Caco-2 (cell line): ENCODE data around the gene PPIE. TPM values are rescaled to one million over a fixed set of nuclear protein-coding genes. Genes with fewer than 3 reads are reported as not detected.

Experiments used
- BruUV-seq: library from RNA; stranded (reverse); fragments of 400-500 nt; replicated peaks from 2 replicates; lab custom pipeline; 2021; lab: Mats Ljungman, UMichigan
- CTCF ChIA-PET: fragments of 300-600 bp; sonication (Branson Sonifier 250); formaldehyde crosslinking; loops from one replicate; lab custom pipeline; 2022; ENCODE audit warnings: antibody characterized with exemption; lab: Charles Lee
- POLR2A ChIA-PET: fragments of 300-600 bp; sonication (Branson Sonifier 250); formaldehyde crosslinking; loops from one replicate; lab custom pipeline; 2022; ENCODE audit warnings: antibody characterized with exemption; lab: Charles Lee
- DNase-seq, 2 experiments: peaks; one replicate each; pipeline versions ENCODE4 v3.0.0 to v3.0.0-alpha.2; 2020 to 2022
- H3K27me3 ChIP-seq: replicated peaks from 2 replicates; pipeline ENCODE4 v1.6.0; 2011; ENCODE audit warnings: low read length; ENCODE audit not compliant: control insufficient read depth, insufficient read depth
- H3K36me3 ChIP-seq: 2 replicates; pipeline ENCODE4 v1.5.1; 2011; ENCODE audit warnings: low read length; ENCODE audit not compliant: control insufficient read depth, insufficient read depth
- H3K4me1 ChIP-seq: fragments of 250-450 bp; sonication (Bioruptor Pico); 2 replicates; pipeline ENCODE4 v1.5.1; 2020; ENCODE audit warnings: mild to moderate bottlenecking
- H3K4me3 ChIP-seq: 2 replicates; pipeline ENCODE4 v1.5.1; 2011; ENCODE audit warnings: low read depth, mild to moderate bottlenecking, control low read depth, low read length
- H3K9me3 ChIP-seq: fragments of 250-450 bp; sonication (Bioruptor Pico); 2 replicates; pipeline ENCODE4 v1.5.1; 2020; ENCODE audit warnings: mild to moderate bottlenecking, moderate library complexity
- H3K27ac Mint-ChIP-seq: one replicate; pipeline ENCODE4 v1.8.0; 2022; ENCODE audit warnings: mixed read lengths; ENCODE audit not compliant: unreplicated experiment
- H3K27me3 Mint-ChIP-seq: one replicate; pipeline ENCODE4 v1.8.0; 2022; ENCODE audit warnings: mixed read lengths; ENCODE audit not compliant: insufficient read depth, unreplicated experiment
- H3K36me3 Mint-ChIP-seq: one replicate; pipeline ENCODE4 v1.8.0; 2022; ENCODE audit warnings: mild to moderate bottlenecking, mixed read lengths; ENCODE audit not compliant: insufficient read depth, unreplicated experiment
- H3K4me1 Mint-ChIP-seq: one replicate; pipeline ENCODE4 v1.8.0; 2022; ENCODE audit warnings: low read depth, mixed read lengths; ENCODE audit not compliant: unreplicated experiment
- H3K4me3 Mint-ChIP-seq: one replicate; pipeline ENCODE4 v1.8.0; 2022; ENCODE audit warnings: mild to moderate bottlenecking, moderate library complexity, mixed read lengths; ENCODE audit not compliant: unreplicated experiment
- H3K9me3 Mint-ChIP-seq: one replicate; pipeline ENCODE4 v1.8.0; 2022; ENCODE audit warnings: mixed read lengths; ENCODE audit not compliant: unreplicated experiment
- CTCF ChIP-seq, 2 experiments: fragments of 200-600 bp in 1 of 2; IDR thresholded peaks; 1 replicate in 1 of 2; 2 replicates in 1 of 2; pipeline versions ENCODE4 v1.5.1 to v1.8.0; 2011 to 2022; ENCODE audit warnings: antibody characterized with exemption in 1 of 2, control low read depth in 1 of 2, inconsistent platforms in 1 of 2, low read depth in 1 of 2, low read length in 1 of 2, mild to moderate bottlenecking in 1 of 2, moderate library complexity in 1 of 2; ENCODE audit not compliant: insufficient read depth in 1 of 2, severe bottlenecking in 1 of 2, unreplicated experiment in 1 of 2
- intact Hi-C: fragments of 100-400 bp; cut with micrococcal nuclease; formaldehyde crosslinking; loops from one replicate; pipeline ENCODE4 v1.10.0; 2022; ENCODE audit not compliant: unreplicated experiment
- total RNA-seq: library from RNA; stranded (reverse); gene quantifications from 2 replicates; pipeline ENCODE4 v1.2.3, GENCODE V29; 2022

The PPIE gene
- total RNA-seq, 1 experiment from 2014 or later = 39.2 TPM

- ChIA-PET POLR2A (no interaction called here), CTCF (interaction anchor here (0.6 kb wide), 1 partner anchor 37 kb away, joined by 3 read pairs; no protein-coding TSS in a partner anchor)
- Mint-ChIP-seq H3K27me3 (no peaks in the 10 kb centered on the region), H3K36me3 (peaks cover 38% of the 10 kb centered on the region), H3K27ac (no peak overlapping the region), H3K9me3 (no peaks in the 10 kb centered on the region), H3K4me3 (no peak overlapping the region), H3K4me1 (no peaks in the 10 kb centered on the region)
- intact Hi-C loops = no loop called here
- no peaks in the 10 kb centered on the region for H3K4me1 ChIP-seq
- no peaks in the 10 kb centered on the region for H3K9me3 ChIP-seq
- DNase-seq = no peak
- H3K27me3 ChIP-seq = no peaks in the 10 kb centered on the region
- TF ChIP-seq CTCF (IDR thresholded peaks at IDR 0.05; ENCODE audit: insufficient read depth in 1 of 2, low read depth in 1 of 2, low read length in 1 of 2, severe bottlenecking in 1 of 2, unreplicated experiment in 1 of 2) = no peak
- H3K36me3 ChIP-seq = no peaks in the 10 kb centered on the region; the same call in 1 of the 2 replicates
- H3K4me3 ChIP-seq = no peak overlapping the region
- no TSS peak for BruUV-seq
Observed at GRCh38 chr1:39751595-39751994, 12.9 kb downstream of the PPIE start.

GRCh38 chr1:39752703-39753102 lies 14.0 kb downstream of the PPIE start:
- POLR2A ChIA-PET = no interaction called here
- intact Hi-C loops = no loop called here
- Histone ChIP-seq H3K9me3 (no peaks in the 10 kb centered on the region), H3K4me3 (no peak overlapping the region), H3K36me3 (no peaks in the 10 kb centered on the region; the same call in 1 of the 2 replicates), H3K4me1 (no peaks in the 10 kb centered on the region), H3K27me3 (no peaks in the 10 kb centered on the region)
- no peaks in the 10 kb centered on the region for H3K27me3 Mint-ChIP-seq
- H3K36me3 Mint-ChIP-seq = peaks cover 29% of the 10 kb centered on the region
- no TSS peak for BruUV-seq
- H3K27ac Mint-ChIP-seq = no peak overlapping the region
- CTCF ChIA-PET = no interaction called here
- no peak for DNase-seq
- H3K9me3 Mint-ChIP-seq = no peaks in the 10 kb centered on the region
- no peak for TF ChIP-seq CTCF (IDR thresholded peaks at IDR 0.05; ENCODE audit: insufficient read depth in 1 of 2, low read depth in 1 of 2, low read length in 1 of 2, severe bottlenecking in 1 of 2, unreplicated experiment in 1 of 2)
- no peaks in the 10 kb centered on the region for H3K4me1 Mint-ChIP-seq
- H3K4me3 Mint-ChIP-seq = no peak overlapping the region

GRCh38 chr1:39753132-39754025 lies 14.7 kb downstream of the PPIE start:
- Mint-ChIP-seq H3K27ac (no peak overlapping the region), H3K36me3 (peaks cover 27% of the 10 kb centered on the region), H3K9me3 (no peaks in the 10 kb centered on the region), H3K27me3 (no peaks in the 10 kb centered on the region), H3K4me1 (no peaks in the 10 kb centered on the region), H3K4me3 (no peak overlapping the region)
- no peaks in the 10 kb centered on the region for H3K9me3 ChIP-seq
- TSS peak; percentile 41 for BruUV-seq
- DNase-seq = no peak
- H3K4me1 ChIP-seq = no peaks in the 10 kb centered on the region
- intact Hi-C loops = no loop called here
- POLR2A ChIA-PET = no interaction called here
- TF ChIP-seq CTCF (IDR thresholded peaks at IDR 0.05; ENCODE audit: insufficient read depth in 1 of 2, low read depth in 1 of 2, low read length in 1 of 2, severe bottlenecking in 1 of 2, unreplicated experiment in 1 of 2) = no peak
- H3K4me3 ChIP-seq = no peak overlapping the region
- no peaks in the 10 kb centered on the region; the same call in 1 of the 2 replicates for H3K36me3 ChIP-seq
- H3K27me3 ChIP-seq = no peaks in the 10 kb centered on the region
- CTCF ChIA-PET = no interaction called here
